Colonic mucosa (tissue), 4 donors: ENCODE measurements around the gene RBMS2. TPM values are rescaled to one million over a fixed set of nuclear protein-coding genes. Genes with fewer than 3 reads are reported as not detected.

Experiments used
- DNase-seq: peaks from one replicate; pipeline ENCODE4 v3.0.0-alpha.2; 2020
- H3K27ac ChIP-seq: fragments of 200-600 bp; one replicate; pipeline ENCODE4 v1.8.0; 2021
- H3K27me3 ChIP-seq: fragments of 200-600 bp; one replicate; pipeline ENCODE4 v1.8.0; 2021
- H3K36me3 ChIP-seq: fragments of 200-600 bp; one replicate; pipeline ENCODE4 v1.8.0; 2021
- H3K4me1 ChIP-seq: fragments of 200-600 bp; one replicate; pipeline ENCODE4 v1.8.0; 2021; ENCODE audit warnings: mild to moderate bottlenecking
- H3K4me3 ChIP-seq: fragments of 200-600 bp; one replicate; pipeline ENCODE4 v1.8.0; 2021
- H3K9ac ChIP-seq, 2 donors: one replicate each; pipeline ENCODE4 v1.7.0; 2013; ENCODE audit warnings: control low read depth in 2 of 2, low read depth in 2 of 2, low read length in 2 of 2
- H3K9me3 ChIP-seq: fragments of 200-600 bp; one replicate; pipeline ENCODE4 v1.8.0; 2021
- CTCF ChIP-seq: fragments of 200-600 bp; IDR thresholded peaks from one replicate; pipeline ENCODE4 v1.8.0; 2022; ENCODE audit warnings: antibody characterized with exemption, mild to moderate bottlenecking
- intact Hi-C: fragments of 100-400 bp; cut with DNase I; formaldehyde crosslinking; loops from one replicate; pipeline ENCODE4 v1.14.1; 2022
- total RNA-seq, 2 donors: library from RNA; stranded (reverse); fragmentation: NEBNext Ultra II Directional in 1 of 2; extraction: Animal tissue kit (Norgen Biotek cat#: 25700) in 1 of 2; gene quantifications; one replicate each; pipeline ENCODE4 v1.2.1, GENCODE V29; 2021
- donor health status: healthy.
- donor health status: DM: no; HTN: no; CAD: no.
- donor health status: DM: no; HTN: no; CAD: no.

RBMS2 gene
- total RNA-seq, 2 donors from 2014 or later, result 16.8 to 42.7 TPM

GRCh38 chr12:56628671-56629458 is 107.2 kb downstream of the RBMS2 start:
- no peak for TF ChIP-seq CTCF
- peak overlapping the region; percentile 98 to 99 for H3K9ac ChIP-seq
- H3K9me3 ChIP-seq, result no peaks in the 10 kb centered on the region
- H3K27ac ChIP-seq, result peak overlapping the region; percentile 91
- no peaks in the 10 kb centered on the region for H3K36me3 ChIP-seq
- peak overlapping the region; percentile 84 for H3K4me3 ChIP-seq
- no peaks in the 10 kb centered on the region for H3K27me3 ChIP-seq
- peaks cover 18% of the 10 kb centered on the region for H3K4me1 ChIP-seq
- intact Hi-C loops, result no loop called here
- DNase-seq, result peak; percentile 77

- intact Hi-C loops, result loop anchor here (5.0 kb wide), 1 partner anchor 112 kb away; no protein-coding TSS in a partner anchor
These were observed 108.0 kb downstream of the RBMS2 start for GRCh38 chr12:56629459-56630179.

GRCh38 chr12:56630180-56630632 is 108.6 kb downstream of the RBMS2 start, which contains the start of gene BAZ2A:
TSS of gene BAZ2A (minus strand) at chr12:56630326. CDS start at chr12:56617530, 12,796 bp downstream.
- intact Hi-C loops, result loop anchor here (5.0 kb wide), 1 partner anchor 113 kb away; no protein-coding TSS in a partner anchor
- H3K4me1 ChIP-seq, result peaks cover 20% of the 10 kb centered on the region
- peak; percentile 95 for DNase-seq
- H3K27ac ChIP-seq, result peak within 1 kb of the TSS; percentile 91
- H3K27me3 ChIP-seq, result no peaks in the 10 kb centered on the region
- H3K4me3 ChIP-seq, result peak within 1 kb of the TSS; percentile 84
- H3K9me3 ChIP-seq, result no peaks in the 10 kb centered on the region
- no peaks in the 10 kb centered on the region for H3K36me3 ChIP-seq
- peak within 1 kb of the TSS; percentile 98 to 99 for H3K9ac ChIP-seq
- TF ChIP-seq CTCF, result no peak

More at GRCh38 chr12:56629459-56630179, 108.0 kb downstream of the RBMS2 start:
- Histone ChIP-seq H3K27ac (peak overlapping the region; percentile 91), H3K9ac (peak overlapping the region; percentile 98 to 99), H3K36me3 (no peaks in the 10 kb centered on the region), H3K4me1 (peaks cover 20% of the 10 kb centered on the region), H3K27me3 (no peaks in the 10 kb centered on the region), H3K4me3 (peak overlapping the region; percentile 84), H3K9me3 (no peaks in the 10 kb centered on the region)
- TF ChIP-seq CTCF, result no peak
- DNase-seq, result peak; percentile 50

GRCh38 chr12:56631790-56632700 is 110.4 kb downstream of the RBMS2 start:
- peak overlapping the region; percentile 6 for H3K4me3 ChIP-seq

More at GRCh38 chr12:56631790-56632700, 110.4 kb downstream of the RBMS2 start:
- no peaks in the 10 kb centered on the region for H3K36me3 ChIP-seq
- intact Hi-C loops, result loop anchor here (5.0 kb wide), 1 partner anchor 115 kb away; no protein-coding TSS in a partner anchor
- H3K9me3 ChIP-seq, result no peaks in the 10 kb centered on the region
- TF ChIP-seq CTCF, result no peak
- peak; percentile 91 for DNase-seq
- peak overlapping the region; percentile 54 for H3K27ac ChIP-seq
- peaks cover 20% of the 10 kb centered on the region for H3K4me1 ChIP-seq
- peak overlapping the region; percentile 58 to 85 for H3K9ac ChIP-seq
- H3K27me3 ChIP-seq, result no peaks in the 10 kb centered on the region
